B cell (primary cell): ENCODE results near the gene CACNA1A. TPM values are rescaled to one million over a fixed set of nuclear protein-coding genes. Genes with fewer than 3 reads are reported as not detected.

ENCODE experiments used
- ATAC-seq: fragments of 200-7000 bp; cut with Tn5 transposase; one replicate; pipeline ENCODE4 v1.10.0; 2021; ENCODE audit warnings: low read depth, mild to moderate bottlenecking, moderate number of reproducible peaks, moderate library complexity
- CTCF ChIA-PET: fragments of 350-600 bp; sonication (Branson Sonifier 250); formaldehyde crosslinking; loops from one replicate; lab custom pipeline; 2021; ENCODE audit warnings: antibody characterized with exemption, inconsistent platforms; lab: Charles Lee
- POLR2A ChIA-PET: fragments of 350-600 bp; sonication (Branson Sonifier 250); formaldehyde crosslinking; loops from one replicate; lab custom pipeline; 2021; ENCODE audit warnings: antibody characterized with exemption; lab: Charles Lee
- DNase-seq: peaks from one replicate; pipeline ENCODE4 v3.0.0; 2013
- H2AFZ ChIP-seq: 2 replicates; pipeline ENCODE4 v1.6.1; 2012; ENCODE audit warnings: mild to moderate bottlenecking, low read depth, low read length; ENCODE audit not compliant: insufficient read depth, poor library complexity, severe bottlenecking
- H3K27ac ChIP-seq, 2 donors: 1 replicate in 1 of 2; 2 replicates in 1 of 2; pipeline ENCODE4 v1.5.1; 2012 to 2013; ENCODE audit warnings: low read length in 2 of 2, mild to moderate bottlenecking in 2 of 2, moderate library complexity in 1 of 2
- H3K27me3 ChIP-seq, 4 experiments: fragments of 200-600 bp in 1 of 4; sonication (generic) in 1 of 4; replicated peaks in 1 of 4; 1 replicate in 2 of 4; 2 replicates in 2 of 4; pipeline versions ENCODE4 v1.6.1 to v1.7.0; 2013 to 2016; ENCODE audit warnings: low read length in 3 of 4, mild to moderate bottlenecking in 2 of 4, mixed read lengths in 1 of 4, moderate library complexity in 1 of 4; ENCODE audit not compliant: insufficient read depth in 4 of 4, control insufficient read depth in 3 of 4; ENCODE audit errors: control extremely low read depth in 1 of 4
- H3K36me3 ChIP-seq, 2 experiments: replicated peaks in 1 of 2; 1 replicate in 1 of 2; 2 replicates in 1 of 2; pipeline versions ENCODE4 v1.6.1 to v1.7.1; 2013; ENCODE audit warnings: low read length in 1 of 2; ENCODE audit not compliant: insufficient read depth in 2 of 2, control insufficient read depth in 1 of 2; ENCODE audit errors: control extremely low read depth in 1 of 2, extremely low read depth in 1 of 2
- H3K4me1 ChIP-seq, 2 donors: fragments of 200-600 bp in 1 of 2; sonication (generic) in 1 of 2; 1 replicate in 1 of 2; 2 replicates in 1 of 2; pipeline versions ENCODE4 v1.5.1 to v1.6.1; 2013 to 2017; ENCODE audit warnings: low read length in 2 of 2; ENCODE audit not compliant: control insufficient read depth in 2 of 2, insufficient read depth in 2 of 2
- H3K4me2 ChIP-seq: replicated peaks from 2 replicates; pipeline ENCODE3; 2012; ENCODE audit warnings: mild to moderate bottlenecking, low read depth, low read length; ENCODE audit not compliant: poor library complexity, severe bottlenecking
- H3K4me3 ChIP-seq, 5 experiments: fragments of 200-600 bp in 1 of 5; sonication (generic) in 1 of 5; 1 replicate in 3 of 5; 2 replicates in 2 of 5; pipeline versions ENCODE4 v1.5.1 to v1.7.0; 2011 to 2016; ENCODE audit warnings: low read length in 4 of 5, mild to moderate bottlenecking in 4 of 5, low read depth in 2 of 5, control low read depth in 1 of 5, moderate library complexity in 1 of 5; ENCODE audit not compliant: insufficient read depth in 1 of 5; ENCODE audit errors: control extremely low read depth in 1 of 5, extremely low read depth in 1 of 5
- H3K79me2 ChIP-seq: fragments of 200-600 bp; sonication (generic); one replicate; pipeline ENCODE4 v1.6.0; 2016; ENCODE audit warnings: low read length; ENCODE audit not compliant: control insufficient read depth, insufficient read depth
- H3K9ac ChIP-seq: fragments of 200-600 bp; sonication (generic); 2 replicates; pipeline ENCODE4 v1.6.1; 2017; ENCODE audit warnings: mild to moderate bottlenecking, low read length, moderate library complexity
- H3K9me3 ChIP-seq, 3 donors: one replicate each; pipeline versions ENCODE4 v1.6.1 to v1.7.1; 2013; ENCODE audit warnings: low read length in 2 of 3; ENCODE audit not compliant: control insufficient read depth in 2 of 3, insufficient read depth in 1 of 3; ENCODE audit errors: control extremely low read depth in 1 of 3
- H4K20me1 ChIP-seq: 2 replicates; pipeline ENCODE4 v1.6.0; 2012; ENCODE audit warnings: mild to moderate bottlenecking, low read length; ENCODE audit not compliant: insufficient read depth, control insufficient read depth, poor library complexity, severe bottlenecking
- H3K27ac Mint-ChIP-seq: one replicate; pipeline ENCODE4 v1.8.0; 2021; ENCODE audit warnings: mixed read lengths
- H3K27me3 Mint-ChIP-seq: one replicate; pipeline ENCODE4 v1.8.0; 2021; ENCODE audit warnings: mixed read lengths
- H3K4me1 Mint-ChIP-seq: one replicate; pipeline ENCODE4 v1.8.0; 2021; ENCODE audit warnings: mixed read lengths
- H3K4me3 Mint-ChIP-seq: one replicate; pipeline ENCODE4 v1.8.0; 2021; ENCODE audit warnings: mixed read lengths
- H3K9me3 Mint-ChIP-seq: one replicate; pipeline ENCODE4 v1.8.0; 2022; ENCODE audit warnings: mixed read lengths; ENCODE audit not compliant: insufficient read depth
- CTCF ChIP-seq: fragments of 200-600 bp; IDR thresholded peaks from one replicate; pipeline ENCODE4 v1.8.0; 2022; ENCODE audit warnings: antibody characterized with exemption, mild to moderate bottlenecking
- EZH2 ChIP-seq: IDR thresholded peaks from 2 replicates; pipeline ENCODE4 v1.6.1; 2012; ENCODE audit warnings: borderline replicate concordance, low read depth, mild to moderate bottlenecking, moderate library complexity, low read length; ENCODE audit not compliant: insufficient read depth, poor library complexity, severe bottlenecking
- WGBS: methylation state at CpG from one replicate; pipeline ENCODE4 v1.1.5; 2013; ENCODE audit warnings: missing lambda C conversion rate; ENCODE audit not compliant: insufficient coverage; 5-methylcytosine and 5-hydroxymethylcytosine counted together
- intact Hi-C: fragments of 100-400 bp; cut with micrococcal nuclease; formaldehyde crosslinking; loops from one replicate; pipeline ENCODE4 v1.10.0; 2022
- polyA plus RNA-seq: library from polyadenylated mRNA; depleted of rRNA; stranded (reverse); fragments of >200 nt; gene quantifications from 2 replicates; pipeline ENCODE4 v1.2.3, GENCODE V29; 2012
- total RNA-seq, 2 donors: library from RNA; stranded (reverse); fragments of 120-200 nt in 1 of 2; gene quantifications; 1 replicate in 1 of 2; 2 replicates in 1 of 2; pipeline versions ENCODE4 v1.2.3 to v1.2.4, GENCODE V29; 2013 to 2022

Gene CACNA1A
- total and polyA plus RNA-seq, 2 donors (not counting 1 experiment from before 2014, with no cell fraction given), result 1.2 to 1.3 TPM

GRCh38 chr19:13211426-13212308 lies 294.6 kb downstream of the CACNA1A start:
- CTCF ChIA-PET, result interaction anchor here (0.7 to 8.4 kb wide), 11 partner anchors 17 to 234 kb away, joined by 3 to 64 read pairs (median 4); no protein-coding TSS in a partner anchor

More at GRCh38 chr19:13211426-13212308, 294.6 kb downstream of the CACNA1A start:
- peak overlapping the region; percentile 32 for H2AFZ ChIP-seq
- ATAC-seq, result no peak
- Mint-ChIP-seq H3K4me3 (peak overlapping the region; percentile 58), H3K4me1 (peaks cover 62% of the 10 kb centered on the region), H3K27ac (peak overlapping the region; percentile 71), H3K27me3 (no peaks in the 10 kb centered on the region), H3K9me3 (no peaks in the 10 kb centered on the region)
- no peak for DNase-seq
- H3K27ac ChIP-seq, result no peak overlapping the region
- no peaks in the 10 kb centered on the region for H3K36me3 ChIP-seq
- no peak overlapping the region for H3K9ac ChIP-seq
- POLR2A ChIA-PET, result interaction anchor here (0.5 to 1.5 kb wide), 3 partner anchors 49 to 59 kb away, joined by 3 to 4 read pairs (median 3); no protein-coding TSS in a partner anchor
- H3K79me2 ChIP-seq, result peaks cover 17% of the 10 kb centered on the region
- H3K4me3 ChIP-seq, result no peak overlapping the region
- 87% methylated on average over 12 of the region's 16 CpGs for WGBS
- peak overlapping the region; percentile 89 for H3K4me2 ChIP-seq
- intact Hi-C loops, result no loop called here
- H3K4me1 ChIP-seq, result peaks cover 45 to 59% of the 10 kb centered on the region in 2 donors
- H3K9me3 ChIP-seq, result peaks cover 0 to 2% (median 0%) of the 10 kb centered on the region in 3 donors
- H3K27me3 ChIP-seq, result no peaks in the 10 kb centered on the region
- TF ChIP-seq CTCF (no peak), EZH2 (no peak)
- H4K20me1 ChIP-seq, result no peaks in the 10 kb centered on the region
